GM21515 (cell line): ENCODE data around the gene NRF1.

ENCODE experiments used
- ATAC-seq: cut with Tn5 transposase; IDR thresholded peaks from one replicate; pipeline ENCODE4 v1.9.1; 2021; ENCODE audit not compliant: unreplicated experiment

Gene NRF1

DNA sequence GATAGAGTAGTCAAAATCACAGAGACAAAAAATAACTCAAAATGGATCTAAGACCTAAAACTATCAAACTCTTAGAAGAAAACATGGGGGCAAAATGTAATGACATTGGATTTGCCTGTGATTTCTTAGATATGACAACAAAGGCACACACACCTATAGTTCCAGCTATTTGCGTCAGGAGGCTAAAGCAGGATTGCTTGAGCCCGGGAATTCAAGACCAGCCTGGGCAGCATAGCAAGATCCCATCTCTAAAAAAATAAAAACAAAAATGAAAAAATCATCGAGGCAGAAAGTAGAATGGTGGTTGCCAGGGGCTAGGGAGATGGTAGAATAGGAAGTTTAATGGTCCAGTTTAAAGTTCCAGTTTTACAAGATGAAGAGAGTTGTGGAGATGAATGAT lies 113.3 kb downstream of the NRF1 start:
- ATAC-seq: no peak

DNA sequence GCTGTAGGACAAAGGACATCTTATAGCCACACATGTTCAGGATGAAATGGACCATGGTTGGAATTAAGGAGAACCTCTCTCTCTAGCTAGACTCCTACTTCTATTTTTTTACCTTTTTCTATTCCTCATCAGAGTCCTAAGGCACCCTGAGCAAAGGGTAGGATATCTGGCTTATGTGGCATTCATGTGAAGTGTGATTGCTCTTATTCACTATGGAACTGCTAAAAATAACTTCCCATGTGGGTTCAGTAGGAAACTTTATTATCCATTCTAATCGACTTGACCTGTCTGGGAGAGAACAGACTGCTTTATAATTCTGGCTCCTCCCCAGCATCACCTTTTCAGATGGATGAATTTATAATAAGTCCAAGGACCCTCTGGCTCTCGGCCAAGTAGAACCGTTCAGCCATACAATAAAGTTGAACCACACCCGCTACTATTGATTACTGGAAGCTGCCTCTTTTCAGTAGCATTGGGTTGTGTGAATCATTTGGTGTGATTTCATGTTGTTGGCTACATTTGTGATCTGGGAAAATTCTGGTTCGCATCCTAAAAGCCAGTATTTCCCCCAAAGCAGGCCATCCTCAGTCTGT lies 117.5 kb downstream of the NRF1 start:
- ATAC-seq: no peak

DNA sequence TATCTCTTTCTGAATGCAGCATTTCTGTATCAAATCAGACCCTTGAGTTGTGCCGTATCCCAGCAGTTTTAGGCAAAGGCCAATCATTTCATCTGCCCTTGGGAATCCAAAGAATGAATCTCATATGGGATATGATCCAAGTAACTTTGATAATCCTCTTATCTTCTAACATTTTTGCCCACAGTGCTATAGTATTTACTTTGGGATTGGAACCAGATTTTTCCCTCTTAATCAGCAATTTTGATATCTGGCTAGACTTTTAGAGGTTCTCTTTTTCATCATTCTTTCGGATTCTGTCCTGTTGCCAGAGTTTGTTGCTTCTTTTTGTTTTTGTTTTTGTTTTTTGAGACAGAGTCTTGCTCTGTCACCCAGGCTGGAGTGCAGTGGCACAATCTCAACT lies 118.0 kb downstream of the NRF1 start:
- ATAC-seq: no peak

DNA sequence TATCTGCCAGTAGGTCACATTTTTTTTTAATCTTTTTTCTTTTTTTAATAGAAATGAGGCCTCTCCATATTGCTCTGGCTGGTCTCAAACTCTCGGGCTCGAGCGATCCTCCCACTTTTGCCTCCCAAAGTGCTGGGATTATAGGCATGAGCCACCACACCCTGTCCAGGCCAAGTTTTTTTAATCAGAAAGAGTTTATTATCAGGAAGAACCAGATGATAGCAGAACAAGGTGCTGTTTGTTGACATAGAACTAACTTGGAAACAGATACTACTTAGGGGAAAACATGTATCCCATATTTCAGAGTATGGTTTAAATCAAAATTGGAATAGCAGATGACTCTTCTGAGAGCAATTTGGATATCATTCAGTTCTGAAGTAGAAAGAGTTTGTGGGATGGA lies 118.6 kb downstream of the NRF1 start:
- ATAC-seq: no peak

DNA sequence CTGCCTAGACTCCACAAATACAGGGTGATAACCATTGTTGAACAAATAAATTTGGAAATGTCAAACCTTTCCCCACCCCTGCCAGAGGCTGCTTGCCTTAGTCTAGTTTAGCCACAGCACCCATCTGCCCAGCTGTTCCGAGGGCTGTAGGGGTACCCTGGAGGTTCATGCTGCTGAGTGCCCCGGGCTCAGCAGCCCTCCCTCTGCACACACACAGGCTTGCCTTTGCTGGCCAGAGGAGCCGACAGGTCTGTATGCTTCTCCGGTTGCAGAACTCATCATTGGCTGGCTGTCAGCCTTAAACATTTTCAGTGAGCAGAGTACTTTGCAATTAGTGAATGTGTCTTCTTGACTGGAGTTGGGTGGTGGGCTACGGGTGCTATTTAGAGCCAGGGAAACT lies 122.9 kb downstream of the NRF1 start:
- ATAC-seq: no peak

DNA sequence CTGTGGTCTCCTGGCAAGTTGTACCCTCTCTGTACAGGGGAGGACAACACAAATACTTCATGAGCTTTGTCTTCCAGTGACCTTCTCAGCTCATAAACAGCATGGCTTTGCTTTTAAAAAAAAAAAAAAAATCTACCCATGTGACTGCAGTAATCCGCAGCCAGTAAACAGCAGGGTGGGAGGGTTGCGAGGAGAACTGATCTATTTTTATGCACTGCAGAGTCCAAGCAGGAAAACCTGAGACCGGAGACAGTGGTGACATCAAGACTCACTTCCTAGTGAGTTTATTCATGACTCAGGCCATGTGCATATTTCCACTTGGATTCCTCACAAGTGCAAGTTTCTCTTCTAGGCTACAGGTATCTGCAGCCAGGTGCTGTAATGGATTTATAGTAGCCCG lies 127.9 kb downstream of the NRF1 start:
- no peak for ATAC-seq

DNA sequence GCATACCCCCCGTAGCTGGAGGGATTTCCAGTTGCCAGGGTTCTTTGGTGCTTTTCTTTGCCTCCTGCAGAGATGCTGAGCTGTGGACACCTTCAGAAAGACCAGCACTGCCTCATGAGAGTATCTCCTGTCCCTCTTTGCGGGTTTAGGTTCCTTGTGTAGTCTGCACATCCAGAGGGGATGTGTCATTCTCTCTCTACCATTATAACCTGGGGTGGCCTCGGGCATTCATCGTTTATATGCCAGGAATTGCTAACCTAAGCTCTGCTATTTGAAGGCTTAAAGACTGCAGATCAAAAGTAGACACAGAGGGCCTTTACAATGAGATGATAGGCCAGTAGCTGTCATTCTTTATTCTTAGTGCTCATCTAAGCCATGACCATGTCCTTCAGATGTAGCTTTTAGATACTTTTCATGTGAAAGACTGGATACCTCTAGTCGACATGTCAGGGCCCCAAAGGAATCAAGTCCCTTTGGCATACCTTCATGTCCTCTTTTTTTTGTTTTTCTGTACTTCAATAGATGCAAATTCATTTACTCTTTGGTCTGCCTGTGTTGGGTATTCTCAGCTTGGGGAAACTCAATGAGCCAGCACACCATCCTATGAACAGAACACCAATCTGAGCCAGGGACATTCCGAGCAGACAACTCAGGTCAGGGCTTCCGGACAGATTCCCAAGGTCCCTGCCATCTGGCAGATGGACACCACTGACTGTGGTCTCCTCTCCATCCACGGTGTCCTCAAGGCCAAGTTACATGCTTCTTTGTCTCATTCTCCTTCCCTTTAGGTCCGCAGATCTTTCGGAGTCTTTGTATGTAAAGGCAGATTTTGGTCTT lies 129.3 kb downstream of the NRF1 start:
- ATAC-seq: no peak

DNA sequence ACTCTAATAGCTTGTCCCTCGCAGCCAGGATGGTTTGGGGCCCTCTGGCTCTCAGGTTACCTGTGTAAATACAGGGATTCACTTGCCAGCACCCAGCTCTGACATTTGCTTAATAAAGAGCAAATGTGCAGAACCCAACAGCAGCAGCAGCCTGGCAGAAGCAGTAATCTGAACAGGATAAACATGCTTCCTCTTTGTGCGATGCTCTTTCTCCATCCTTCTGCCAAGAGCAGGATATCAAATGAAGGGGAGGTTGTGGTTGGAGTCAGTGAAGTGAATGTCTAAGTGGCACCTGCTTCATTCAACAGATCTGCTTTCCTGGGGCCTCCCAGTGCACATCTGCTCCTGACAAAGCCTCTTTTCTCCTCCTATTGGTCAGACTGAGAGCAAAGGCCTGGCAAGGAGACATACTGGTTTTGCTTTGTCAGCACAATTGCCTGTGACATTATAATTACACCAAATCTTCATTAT lies 130.3 kb downstream of the NRF1 start:
- ATAC-seq: no peak

DNA sequence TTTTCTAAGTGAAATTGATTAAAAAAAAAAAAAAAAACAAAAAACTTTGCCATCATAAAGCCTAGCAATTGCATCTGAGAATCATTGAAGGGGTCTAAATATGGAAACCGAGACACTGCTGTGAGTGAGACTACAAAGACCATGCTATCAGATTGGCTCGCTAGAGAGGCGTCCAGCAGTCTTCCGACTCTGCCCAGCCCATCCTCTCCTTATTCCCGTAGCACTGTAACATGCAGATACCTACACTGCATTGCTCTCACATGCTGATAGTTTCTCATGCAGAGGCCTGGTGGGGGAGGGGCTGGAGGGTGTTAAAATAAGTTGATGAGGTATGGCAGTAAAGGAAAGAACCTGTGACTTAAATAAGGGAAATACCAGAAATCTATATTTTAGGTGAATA lies 130.7 kb downstream of the NRF1 start:
- no peak for ATAC-seq

DNA sequence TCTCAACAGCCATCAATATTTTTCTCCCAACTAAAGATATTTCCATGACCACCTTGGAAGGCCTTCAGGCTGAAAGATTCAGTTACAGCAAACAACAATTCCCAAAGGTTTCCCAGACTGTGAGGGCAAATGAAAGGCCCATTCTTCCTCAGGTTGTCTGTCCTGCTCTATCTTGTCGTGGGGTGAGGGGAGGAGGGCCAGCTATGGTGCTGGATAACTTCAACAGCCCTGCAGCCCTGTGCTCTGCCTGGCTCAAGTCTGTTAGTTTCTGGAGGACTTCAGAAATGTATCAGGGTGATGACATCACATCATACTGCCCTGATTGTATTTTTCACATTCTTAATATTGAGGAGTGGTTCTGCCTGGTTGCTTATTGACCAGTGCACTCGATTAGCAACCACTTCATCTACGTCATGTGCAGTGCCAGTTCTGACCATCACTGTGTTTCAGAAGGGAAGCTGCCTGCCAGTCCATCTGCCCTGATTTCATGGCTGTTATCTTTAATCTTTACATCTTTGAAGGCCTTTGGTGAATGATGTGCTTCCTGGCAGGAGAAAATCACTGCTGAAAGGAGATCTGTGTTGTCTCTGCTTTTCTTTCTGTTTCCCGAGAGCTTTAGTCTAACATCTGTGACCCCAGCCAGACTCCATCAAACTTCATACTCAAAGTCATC lies 135.5 kb downstream of the NRF1 start:
- no peak for ATAC-seq

DNA sequence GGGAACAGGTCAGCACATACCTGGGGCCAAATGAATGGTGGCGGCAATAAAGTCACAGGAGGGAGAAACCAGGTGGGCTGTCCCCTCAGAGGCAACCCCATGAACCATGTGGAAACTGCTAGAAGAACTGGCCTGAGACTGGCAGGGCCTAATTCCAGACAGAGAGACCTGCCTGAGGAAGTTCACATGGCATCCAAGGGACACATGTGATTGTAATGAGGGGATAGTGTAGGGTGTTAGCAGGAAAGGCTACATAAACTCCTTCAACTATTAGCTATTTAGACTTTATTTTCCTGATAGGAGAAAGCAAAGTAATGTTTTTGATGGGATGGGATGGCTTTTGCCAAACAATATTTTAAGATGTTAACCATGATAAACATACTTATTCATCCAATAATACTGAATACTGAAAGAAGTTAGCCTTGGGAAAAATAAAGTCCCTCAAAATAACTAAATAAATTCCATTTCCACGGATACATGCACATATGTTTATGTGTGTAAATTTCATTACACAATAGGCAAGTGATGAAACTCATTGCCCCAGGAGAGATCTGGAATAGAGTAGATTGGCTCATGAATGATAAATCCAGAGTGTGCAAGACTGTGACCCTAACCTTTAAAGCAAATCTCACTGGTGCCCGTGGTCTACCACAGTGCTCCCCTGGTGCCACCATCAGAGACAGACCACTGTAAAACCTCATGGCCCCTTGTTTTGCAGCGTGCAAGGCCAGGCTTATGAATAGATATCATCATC lies 137.0 kb downstream of the NRF1 start:
- ATAC-seq: no peak

DNA sequence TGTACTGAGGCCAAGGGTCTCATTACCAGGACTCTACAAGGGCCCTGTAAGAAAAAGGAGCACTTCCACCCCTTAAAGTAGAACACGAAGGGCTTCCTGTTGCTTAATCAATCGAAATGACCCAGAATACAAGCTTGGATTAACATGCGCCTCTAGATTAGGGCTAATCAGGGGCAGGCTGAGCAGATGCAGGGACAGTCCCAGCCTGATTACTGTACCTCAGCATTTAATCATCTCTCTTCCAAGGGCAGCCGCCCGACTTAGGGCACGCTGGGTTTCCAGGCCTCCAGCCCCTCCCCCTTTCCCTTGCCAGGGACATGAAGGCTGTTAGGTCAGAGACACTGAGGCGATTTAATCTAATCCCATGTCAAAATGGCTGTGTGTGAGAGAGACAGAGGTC lies 138.6 kb downstream of the NRF1 start:
- ATAC-seq: no peak

DNA sequence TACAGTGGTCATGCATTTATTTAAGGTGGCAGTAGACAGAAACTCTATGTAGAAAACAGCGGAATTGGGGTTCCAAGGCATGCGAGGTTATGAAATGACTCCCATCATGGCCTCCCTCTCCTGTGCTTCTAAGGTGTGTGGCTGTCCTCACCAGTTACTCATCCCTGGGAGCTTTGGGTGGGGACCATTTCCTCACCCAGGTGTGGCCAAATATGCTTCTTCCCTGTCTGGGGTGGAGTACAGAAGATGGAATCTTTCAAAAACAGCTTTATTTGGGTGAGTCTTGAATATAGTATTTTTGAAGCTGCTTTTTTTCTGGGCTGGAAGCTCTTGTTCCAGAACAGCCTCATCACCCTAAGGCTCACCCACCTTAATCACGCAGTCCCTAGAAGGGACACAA lies 139.0 kb downstream of the NRF1 start:
- no peak for ATAC-seq

DNA sequence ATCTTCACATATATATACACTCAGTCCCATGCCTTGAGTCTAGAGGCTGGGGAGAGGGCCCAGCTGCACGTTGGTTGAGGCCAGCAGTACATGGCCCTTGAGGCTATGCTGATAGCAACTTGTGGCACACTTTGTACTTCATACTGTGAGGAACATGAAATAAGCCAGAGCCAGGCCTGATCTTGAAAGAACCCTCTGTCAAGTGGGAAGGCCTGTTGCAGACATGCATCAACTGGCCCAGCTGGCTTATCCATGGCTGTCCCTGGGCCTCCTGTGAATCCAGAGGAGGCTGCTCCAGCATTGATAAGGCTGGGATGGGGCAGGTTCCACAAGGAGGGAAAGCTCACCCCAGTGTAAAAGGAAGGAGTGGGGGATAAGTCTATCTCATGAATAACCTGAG lies 140.4 kb downstream of the NRF1 start:
- no peak for ATAC-seq

DNA sequence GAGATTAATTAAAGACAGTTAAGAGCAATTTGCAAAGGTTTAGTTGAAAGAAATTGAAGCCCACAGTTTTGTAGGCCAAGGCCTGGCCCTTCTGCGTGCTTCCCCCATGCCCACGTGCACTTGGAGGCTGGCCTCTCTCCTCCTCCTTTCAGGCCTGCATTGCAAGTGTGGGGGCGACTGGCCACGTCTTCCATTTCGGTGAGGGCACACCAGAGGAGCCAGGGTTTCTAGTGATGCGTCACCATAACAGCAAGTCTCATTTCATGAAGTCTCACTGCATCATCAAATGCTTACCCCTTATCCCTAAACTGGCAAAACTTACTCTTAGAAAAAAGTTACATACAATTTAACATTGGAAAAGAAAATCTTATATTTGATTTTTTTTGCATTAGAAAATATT lies 141.2 kb downstream of the NRF1 start:
- no peak for ATAC-seq

DNA sequence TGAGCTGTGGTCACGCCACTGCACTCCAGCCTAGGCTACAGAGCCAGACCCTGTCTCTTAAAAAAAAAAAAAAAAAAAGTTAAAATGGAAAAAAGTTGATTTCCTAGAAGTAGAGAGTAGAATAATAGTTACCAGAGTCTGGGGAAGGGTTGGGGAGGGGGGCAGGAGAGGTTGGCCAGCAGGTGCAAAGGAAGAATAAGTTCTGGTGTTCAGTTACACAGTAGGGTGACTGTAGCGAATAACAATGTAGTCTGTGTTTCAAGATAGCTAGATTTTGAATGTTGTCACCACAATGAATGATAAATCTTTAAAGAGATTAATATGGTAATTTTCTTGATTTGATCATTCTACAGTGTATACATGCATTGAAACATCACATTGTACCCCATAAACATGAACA lies 142.9 kb downstream of the NRF1 start:
- no peak for ATAC-seq

DNA sequence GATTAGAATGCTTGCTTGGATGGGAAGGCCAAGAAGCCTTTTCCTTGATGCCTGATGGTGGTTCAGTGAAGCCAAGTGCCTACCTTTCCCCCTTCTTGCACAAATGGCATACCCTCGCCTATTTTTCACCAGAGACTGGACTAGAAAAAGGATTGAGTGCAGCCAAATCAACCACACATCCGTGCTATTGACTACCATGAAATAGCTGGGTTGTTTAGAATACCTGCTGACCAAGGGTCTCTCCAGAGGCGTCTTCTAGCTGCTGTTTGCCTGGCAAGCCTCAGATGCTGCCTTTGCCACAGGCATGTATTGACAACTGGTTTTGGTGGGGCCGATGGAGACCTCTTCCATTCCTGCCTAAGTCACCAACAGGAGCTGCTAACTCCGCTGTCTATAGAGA lies 146.5 kb downstream of the NRF1 start:
- ATAC-seq: no peak

DNA sequence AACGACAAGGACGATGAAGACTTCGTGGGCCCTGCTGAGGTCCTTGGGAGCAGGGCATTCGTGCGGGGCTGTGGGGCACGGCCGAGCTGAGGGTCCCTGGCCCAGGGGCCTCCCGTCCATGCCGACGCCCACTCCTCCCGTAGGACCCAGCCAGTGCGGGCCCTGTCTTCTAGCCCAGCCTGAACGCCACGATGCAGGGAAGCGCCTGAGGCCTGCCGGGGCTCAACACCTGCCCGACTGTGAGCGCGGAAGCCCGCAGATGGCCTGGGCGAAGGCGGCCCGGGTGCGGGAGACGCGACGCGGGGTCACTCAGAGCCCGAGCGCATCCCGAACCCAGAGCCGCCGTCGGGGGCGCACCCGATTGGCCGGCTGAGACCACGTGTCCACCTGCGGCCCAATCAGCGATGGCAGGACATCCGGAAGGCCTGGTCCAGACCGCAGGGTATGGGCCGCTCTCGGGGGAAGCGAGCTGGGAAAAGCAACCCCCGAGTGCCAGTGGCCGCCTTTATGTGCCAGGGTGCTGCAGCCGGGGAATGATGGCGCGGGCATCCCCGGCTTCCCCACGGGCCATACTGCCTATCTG lies 151.0 kb downstream of the NRF1 start:
- no peak for ATAC-seq

DNA sequence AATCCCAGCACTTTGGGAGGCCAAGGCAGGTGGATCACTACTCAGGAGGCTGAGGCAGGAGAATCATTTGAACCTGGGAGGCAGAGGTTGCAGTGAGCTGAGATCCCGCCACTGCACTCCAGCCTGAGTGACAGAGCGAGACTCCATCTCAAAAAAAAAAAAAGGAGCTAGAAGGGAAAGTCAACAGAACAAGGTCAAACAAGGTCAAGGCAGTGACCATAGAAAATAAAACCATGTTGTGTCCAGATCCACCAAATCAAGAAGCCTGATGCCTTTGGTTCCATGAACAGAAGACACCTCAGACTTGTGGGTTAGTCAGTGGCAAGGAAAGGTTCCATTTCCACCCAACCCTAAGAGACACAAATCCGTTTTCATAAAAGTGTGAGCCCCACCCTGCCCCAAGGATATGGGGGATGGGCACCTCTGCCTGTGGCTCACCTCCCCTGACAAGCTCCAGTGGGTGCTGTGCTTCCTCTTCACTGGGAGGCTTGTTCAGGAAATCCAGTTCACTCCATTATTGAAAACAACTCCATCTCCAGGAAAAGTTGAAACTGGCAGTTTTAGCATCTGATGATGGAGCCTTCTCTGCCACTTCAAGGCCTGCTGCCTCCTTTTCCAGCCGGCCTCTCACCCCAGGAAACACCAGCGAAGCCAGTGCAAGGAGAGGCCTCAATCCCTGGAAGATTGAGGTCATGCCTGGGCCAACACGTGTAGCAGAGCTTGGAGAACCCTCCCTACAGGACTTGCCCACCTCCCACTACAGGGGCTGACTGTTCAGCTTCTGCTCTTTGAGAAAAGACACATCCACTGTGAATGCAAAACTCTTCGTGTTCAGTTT lies 152.9 kb downstream of the NRF1 start:
- ATAC-seq: no peak

DNA sequence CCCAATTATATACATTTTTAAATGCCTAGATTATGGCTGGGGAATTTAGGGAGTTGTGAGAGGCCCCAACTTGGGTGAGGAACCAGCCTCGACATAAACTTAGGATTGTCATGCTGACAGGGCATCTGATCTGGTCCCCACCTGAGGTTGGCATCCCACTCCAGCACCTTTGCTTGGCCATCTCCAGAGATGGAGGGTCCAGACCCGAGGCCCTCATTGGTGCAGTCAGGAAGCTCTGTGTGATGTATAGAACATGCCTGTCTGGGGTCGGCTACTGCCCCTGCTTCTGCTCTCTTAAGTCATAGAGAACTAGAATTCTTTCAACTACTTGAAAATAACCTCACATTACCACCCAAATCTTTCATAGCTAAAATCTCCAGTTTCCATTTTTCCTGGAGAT lies 153.8 kb downstream of the NRF1 start:
- ATAC-seq: no peak
